Measurements from ENCODE around the gene MT1H. TPM values are rescaled to one million over a fixed set of nuclear protein-coding genes. Genes with fewer than 3 reads are reported as not detected.

The MT1H gene
- total and polyA plus RNA-seq, 2 of the 13 experiments (the other 11 are each of a cell fraction or from before 2014, with no cell fraction given): 0.60 TPM; not detected in 1

DNA sequence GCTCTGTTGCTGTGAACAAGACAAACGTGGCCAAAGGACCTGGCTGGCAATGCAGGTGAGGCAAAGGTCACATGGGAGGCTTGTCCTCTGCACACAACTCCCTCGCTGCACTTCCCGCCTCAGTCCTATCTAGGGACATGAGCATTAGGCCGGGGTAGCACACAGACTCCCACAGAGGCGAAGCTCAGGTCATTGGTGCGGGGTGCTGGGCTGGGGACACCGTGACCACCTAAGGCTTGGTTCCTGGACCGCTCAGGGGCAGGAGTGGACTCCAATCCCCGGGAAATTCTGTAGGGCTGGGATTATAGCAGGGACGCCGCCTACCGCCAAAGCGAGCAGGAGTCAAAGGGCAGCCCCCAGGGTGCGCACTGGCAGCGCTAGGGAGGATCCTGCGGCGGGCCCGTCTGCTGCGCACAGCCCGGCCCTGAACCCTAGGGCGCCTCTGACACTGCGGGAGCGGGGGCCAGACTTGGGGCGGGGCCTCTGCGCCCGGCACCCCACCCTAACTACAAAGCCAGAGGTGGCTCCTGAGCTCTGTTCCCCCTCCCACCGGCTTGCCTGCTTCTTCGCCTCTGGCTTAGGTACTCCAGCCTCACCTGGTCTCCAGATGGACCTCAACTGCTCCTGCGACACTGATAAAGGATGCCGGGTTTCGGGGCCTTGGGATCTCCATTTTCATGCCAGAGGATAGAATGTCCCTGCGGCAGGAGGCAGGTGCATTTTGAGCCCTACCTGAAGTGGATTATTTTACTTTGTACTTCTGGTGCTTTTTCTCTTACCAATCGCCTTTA is 21.8 kb upstream of the MT1H start (continued):
- TF ChIP-seq MAFK (conservative IDR thresholded peaks at IDR 0.05 in 1 of 2, IDR thresholded peaks at IDR 0.05 in 1 of 2; ENCODE audit: low read length in 2 of 2): no peak
- TF ChIP-seq, protein P1, sequence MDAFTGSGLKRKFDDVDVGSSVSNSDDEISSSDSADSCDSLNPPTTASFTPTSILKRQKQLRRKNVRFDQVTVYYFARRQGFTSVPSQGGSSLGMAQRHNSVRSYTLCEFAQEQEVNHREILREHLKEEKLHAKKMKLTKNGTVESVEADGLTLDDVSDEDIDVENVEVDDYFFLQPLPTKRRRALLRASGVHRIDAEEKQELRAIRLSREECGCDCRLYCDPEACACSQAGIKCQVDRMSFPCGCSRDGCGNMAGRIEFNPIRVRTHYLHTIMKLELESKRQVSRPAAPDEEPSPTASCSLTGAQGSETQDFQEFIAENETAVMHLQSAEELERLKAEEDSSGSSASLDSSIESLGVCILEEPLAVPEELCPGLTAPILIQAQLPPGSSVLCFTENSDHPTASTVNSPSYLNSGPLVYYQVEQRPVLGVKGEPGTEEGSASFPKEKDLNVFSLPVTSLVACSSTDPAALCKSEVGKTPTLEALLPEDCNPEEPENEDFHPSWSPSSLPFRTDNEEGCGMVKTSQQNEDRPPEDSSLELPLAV (CRISPR knock-in tag; conservative IDR thresholded peaks at IDR 0.05; ENCODE audit: low read depth): no peak
- TF ChIP-seq ZNF121 (CRISPR knock-in tag; IDR thresholded peaks at IDR 0.05): no peak
- TF ChIP-seq, protein P2, sequence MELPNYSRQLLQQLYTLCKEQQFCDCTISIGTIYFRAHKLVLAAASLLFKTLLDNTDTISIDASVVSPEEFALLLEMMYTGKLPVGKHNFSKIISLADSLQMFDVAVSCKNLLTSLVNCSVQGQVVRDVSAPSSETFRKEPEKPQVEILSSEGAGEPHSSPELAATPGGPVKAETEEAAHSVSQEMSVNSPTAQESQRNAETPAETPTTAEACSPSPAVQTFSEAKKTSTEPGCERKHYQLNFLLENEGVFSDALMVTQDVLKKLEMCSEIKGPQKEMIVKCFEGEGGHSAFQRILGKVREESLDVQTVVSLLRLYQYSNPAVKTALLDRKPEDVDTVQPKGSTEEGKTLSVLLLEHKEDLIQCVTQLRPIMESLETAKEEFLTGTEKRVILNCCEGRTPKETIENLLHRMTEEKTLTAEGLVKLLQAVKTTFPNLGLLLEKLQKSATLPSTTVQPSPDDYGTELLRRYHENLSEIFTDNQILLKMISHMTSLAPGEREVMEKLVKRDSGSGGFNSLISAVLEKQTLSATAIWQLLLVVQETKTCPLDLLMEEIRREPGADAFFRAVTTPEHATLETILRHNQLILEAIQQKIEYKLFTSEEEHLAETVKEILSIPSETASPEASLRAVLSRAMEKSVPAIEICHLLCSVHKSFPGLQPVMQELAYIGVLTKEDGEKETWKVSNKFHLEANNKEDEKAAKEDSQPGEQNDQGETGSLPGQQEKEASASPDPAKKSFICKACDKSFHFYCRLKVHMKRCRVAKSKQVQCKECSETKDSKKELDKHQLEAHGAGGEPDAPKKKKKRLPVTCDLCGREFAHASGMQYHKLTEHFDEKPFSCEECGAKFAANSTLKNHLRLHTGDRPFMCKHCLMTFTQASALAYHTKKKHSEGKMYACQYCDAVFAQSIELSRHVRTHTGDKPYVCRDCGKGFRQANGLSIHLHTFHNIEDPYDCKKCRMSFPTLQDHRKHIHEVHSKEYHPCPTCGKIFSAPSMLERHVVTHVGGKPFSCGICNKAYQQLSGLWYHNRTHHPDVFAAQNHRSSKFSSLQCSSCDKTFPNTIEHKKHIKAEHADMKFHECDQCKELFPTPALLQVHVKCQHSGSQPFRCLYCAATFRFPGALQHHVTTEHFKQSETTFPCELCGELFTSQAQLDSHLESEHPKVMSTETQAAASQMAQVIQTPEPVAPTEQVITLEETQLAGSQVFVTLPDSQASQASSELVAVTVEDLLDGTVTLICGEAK (IDR thresholded peaks at IDR 0.05): no peak
- TF ChIP-seq, protein P2 (CRISPR knock-in tag; IDR thresholded peaks at IDR 0.05): no peak; the same call in 1 of the 2 replicates
- no peak for TF ChIP-seq NCOA1 (CRISPR knock-in tag; IDR thresholded peaks at IDR 0.05)
- TF ChIP-seq, protein P3, sequence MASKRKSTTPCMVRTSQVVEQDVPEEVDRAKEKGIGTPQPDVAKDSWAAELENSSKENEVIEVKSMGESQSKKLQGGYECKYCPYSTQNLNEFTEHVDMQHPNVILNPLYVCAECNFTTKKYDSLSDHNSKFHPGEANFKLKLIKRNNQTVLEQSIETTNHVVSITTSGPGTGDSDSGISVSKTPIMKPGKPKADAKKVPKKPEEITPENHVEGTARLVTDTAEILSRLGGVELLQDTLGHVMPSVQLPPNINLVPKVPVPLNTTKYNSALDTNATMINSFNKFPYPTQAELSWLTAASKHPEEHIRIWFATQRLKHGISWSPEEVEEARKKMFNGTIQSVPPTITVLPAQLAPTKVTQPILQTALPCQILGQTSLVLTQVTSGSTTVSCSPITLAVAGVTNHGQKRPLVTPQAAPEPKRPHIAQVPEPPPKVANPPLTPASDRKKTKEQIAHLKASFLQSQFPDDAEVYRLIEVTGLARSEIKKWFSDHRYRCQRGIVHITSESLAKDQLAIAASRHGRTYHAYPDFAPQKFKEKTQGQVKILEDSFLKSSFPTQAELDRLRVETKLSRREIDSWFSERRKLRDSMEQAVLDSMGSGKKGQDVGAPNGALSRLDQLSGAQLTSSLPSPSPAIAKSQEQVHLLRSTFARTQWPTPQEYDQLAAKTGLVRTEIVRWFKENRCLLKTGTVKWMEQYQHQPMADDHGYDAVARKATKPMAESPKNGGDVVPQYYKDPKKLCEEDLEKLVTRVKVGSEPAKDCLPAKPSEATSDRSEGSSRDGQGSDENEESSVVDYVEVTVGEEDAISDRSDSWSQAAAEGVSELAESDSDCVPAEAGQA (IDR thresholded peaks at IDR 0.05; ENCODE audit: low read depth): no peak
- TF ChIP-seq, protein P3 (CRISPR knock-in tag; IDR thresholded peaks at IDR 0.05; ENCODE audit: borderline replicate concordance): no peak
- TF ChIP-seq, protein P4, sequence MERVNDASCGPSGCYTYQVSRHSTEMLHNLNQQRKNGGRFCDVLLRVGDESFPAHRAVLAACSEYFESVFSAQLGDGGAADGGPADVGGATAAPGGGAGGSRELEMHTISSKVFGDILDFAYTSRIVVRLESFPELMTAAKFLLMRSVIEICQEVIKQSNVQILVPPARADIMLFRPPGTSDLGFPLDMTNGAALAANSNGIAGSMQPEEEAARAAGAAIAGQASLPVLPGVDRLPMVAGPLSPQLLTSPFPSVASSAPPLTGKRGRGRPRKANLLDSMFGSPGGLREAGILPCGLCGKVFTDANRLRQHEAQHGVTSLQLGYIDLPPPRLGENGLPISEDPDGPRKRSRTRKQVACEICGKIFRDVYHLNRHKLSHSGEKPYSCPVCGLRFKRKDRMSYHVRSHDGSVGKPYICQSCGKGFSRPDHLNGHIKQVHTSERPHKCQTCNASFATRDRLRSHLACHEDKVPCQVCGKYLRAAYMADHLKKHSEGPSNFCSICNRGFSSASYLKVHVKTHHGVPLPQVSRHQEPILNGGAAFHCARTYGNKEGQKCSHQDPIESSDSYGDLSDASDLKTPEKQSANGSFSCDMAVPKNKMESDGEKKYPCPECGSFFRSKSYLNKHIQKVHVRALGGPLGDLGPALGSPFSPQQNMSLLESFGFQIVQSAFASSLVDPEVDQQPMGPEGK (CRISPR knock-in tag; IDR thresholded peaks at IDR 0.05): peak; percentile 51; the same call in 1 of the 2 replicates

All from HepG2 (cell line).